Activated T-helper 1 cell treated with anti-CD3 and anti-CD28 coated beads, Interleukin-2, amount 50 U/mL, for 16 hours (primary cell): ENCODE data around the gene RHOH.
"Not testable (repeated sequence)": the region's sequence is repeated elsewhere in the genome, so short reads cannot be mapped to it uniquely, and the experiment has no call there.

Source experiments
- DNase-seq, 2 donors: peaks; one replicate each; pipeline ENCODE4 v3.0.0-alpha.2; 2020; ENCODE audit warnings: low read depth in 1 of 2, low spot score in 1 of 2

Gene RHOH

GRCh38 chr4:40196724-40197281, at the start of gene RHOH:
Gene RHOH, plus strand, starts transcription at chr4:40197031. Its CDS starts 46,356 bp downstream, at chr4:40243387.
- peak; percentile 29 to 67 for DNase-seq

- not testable (repeated sequence) for DNase-seq
Measured at GRCh38 chr4:40147490-40147889, 49.3 kb upstream of the RHOH start.

- peak; percentile 18 to 44 for DNase-seq
Measured at GRCh38 chr4:40149960-40150385, 46.9 kb upstream of the RHOH start.

- DNase-seq, result no peak
Measured at GRCh38 chr4:40150932-40151331, 45.9 kb upstream of the RHOH start.

GRCh38 chr4:40152637-40153036, 44.2 kb upstream of the RHOH start:
- DNase-seq, result no peak

- DNase-seq, result no peak
Measured at GRCh38 chr4:40157436-40157835, 39.4 kb upstream of the RHOH start.

GRCh38 chr4:40160258-40160657, 36.6 kb upstream of the RHOH start:
- no peak for DNase-seq

GRCh38 chr4:40164459-40164858, 32.4 kb upstream of the RHOH start:
- DNase-seq, result no peak

GRCh38 chr4:40165916-40166315, 30.9 kb upstream of the RHOH start:
- DNase-seq, result no peak

GRCh38 chr4:40168070-40168469, 28.8 kb upstream of the RHOH start:
- DNase-seq, result no peak

- no peak for DNase-seq
Measured at GRCh38 chr4:40170588-40170987, 26.2 kb upstream of the RHOH start.

- no peak for DNase-seq
Measured at GRCh38 chr4:40173470-40173875, 23.4 kb upstream of the RHOH start.

GRCh38 chr4:40176602-40177001, 20.2 kb upstream of the RHOH start:
- DNase-seq, result no peak

GRCh38 chr4:40177591-40177990, 19.2 kb upstream of the RHOH start:
- DNase-seq, result no peak

GRCh38 chr4:40178672-40179071, 18.2 kb upstream of the RHOH start:
- DNase-seq, result no peak

- no peak for DNase-seq
Measured at GRCh38 chr4:40179360-40179759, 17.5 kb upstream of the RHOH start.

- no peak for DNase-seq
Measured at GRCh38 chr4:40180356-40180755, 16.5 kb upstream of the RHOH start.

GRCh38 chr4:40182001-40182400, 14.8 kb upstream of the RHOH start:
- no peak for DNase-seq

- no peak for DNase-seq
Measured at GRCh38 chr4:40182954-40183353, 13.9 kb upstream of the RHOH start.

GRCh38 chr4:40183615-40184411, 13.0 kb upstream of the RHOH start:
- no peak for DNase-seq

GRCh38 chr4:40185830-40186664, 10.8 kb upstream of the RHOH start:
- DNase-seq, result no peak

- DNase-seq, result no peak
Measured at GRCh38 chr4:40186665-40187014, 10.2 kb upstream of the RHOH start.
